ENCODE data around the gene DPYSL4.

The DPYSL4 gene

DNA sequence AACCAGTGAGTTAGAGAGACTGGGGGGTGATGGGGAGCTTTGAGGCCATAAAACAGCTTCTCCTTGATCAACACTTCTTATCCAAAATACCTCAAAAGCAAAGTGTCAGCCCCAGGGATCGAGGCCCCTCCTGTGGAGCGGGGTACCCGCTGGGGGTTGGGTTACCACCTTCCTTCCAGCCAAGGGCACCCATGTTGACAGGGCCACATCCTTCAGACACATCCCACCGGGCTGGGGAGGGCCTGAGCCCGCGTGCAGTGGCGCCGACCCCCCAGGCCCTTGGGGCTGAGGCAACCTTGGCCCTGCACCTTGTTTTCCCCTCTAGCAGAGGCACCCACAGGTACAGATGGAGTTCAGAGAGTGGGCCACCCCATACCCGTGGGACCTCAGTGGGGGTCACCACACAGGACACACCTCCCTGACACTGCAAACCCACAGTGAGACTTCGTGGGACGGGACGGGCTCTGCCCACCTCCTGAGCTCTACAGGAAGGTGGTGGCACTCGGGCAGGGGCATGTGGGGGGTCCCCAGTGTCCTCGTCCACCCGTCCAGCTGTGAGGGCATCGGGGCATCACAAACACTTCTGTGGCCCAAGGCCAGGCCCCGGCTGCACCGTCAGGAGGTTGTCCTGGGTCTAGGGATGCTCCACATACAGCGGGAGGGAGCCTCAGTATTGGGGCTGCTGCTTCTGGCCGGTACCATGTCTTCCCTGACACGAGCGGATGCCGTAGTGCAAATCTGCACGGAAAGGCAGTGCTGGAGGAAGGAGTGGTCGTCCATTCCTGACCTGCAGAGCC, 10.7 kb downstream of the DPYSL4 start:
- no peak for DNase-seq

DNA sequence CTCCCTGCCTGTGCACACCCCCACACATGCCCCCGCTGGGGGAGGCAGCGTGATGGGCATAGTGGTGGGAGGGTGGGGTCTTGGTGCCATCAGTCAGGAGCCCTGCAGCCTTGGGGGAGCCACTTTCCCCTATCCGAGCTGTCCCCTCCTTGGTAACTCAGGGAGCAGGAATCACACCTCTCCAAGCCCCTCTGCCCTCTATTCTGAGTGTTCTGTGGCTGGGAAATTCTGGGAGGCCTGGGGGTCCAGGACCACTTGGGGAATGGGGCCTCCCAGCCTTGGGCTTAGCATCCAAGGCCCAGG, 11.3 kb downstream of the DPYSL4 start:
- no peak for DNase-seq

DNA sequence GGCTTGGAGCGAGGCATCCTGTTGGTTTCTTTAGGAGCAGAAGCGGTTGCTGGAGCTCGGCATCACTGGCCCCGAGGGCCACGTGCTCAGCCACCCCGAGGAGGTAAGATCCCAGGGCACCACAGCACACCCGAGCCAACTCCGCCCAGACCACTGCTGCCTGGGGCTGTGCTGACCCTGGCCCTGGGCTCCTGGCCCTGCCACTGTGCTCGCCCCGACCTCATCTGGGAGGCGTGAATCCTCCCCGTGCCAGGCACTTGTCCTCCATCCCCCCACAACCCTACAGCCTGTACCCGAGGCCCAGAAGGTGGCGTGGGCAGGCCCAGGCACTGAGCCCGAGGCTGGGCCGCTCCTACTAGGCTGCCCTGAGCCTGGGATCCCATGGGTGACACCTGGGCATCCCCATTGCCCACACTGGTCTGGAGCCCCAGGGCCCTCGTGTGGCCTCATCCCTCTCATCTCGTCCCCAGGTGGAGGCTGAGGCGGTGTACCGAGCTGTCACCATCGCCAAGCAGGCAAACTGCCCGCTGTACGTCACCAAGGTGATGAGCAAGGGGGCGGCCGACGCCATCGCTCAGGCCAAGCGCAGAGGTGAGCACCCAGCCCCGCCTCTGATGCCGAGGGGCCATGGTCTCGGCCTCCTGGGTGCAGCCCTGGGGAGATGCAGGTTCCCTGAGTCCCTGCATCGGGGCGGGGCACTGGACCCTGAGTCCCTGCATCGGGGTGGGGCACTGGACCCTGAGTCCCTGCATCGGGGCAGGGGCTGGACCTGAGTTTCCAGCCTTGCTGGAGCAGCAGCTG, 11.8 kb downstream of the DPYSL4 start:
- DNase-seq: no peak

DNA sequence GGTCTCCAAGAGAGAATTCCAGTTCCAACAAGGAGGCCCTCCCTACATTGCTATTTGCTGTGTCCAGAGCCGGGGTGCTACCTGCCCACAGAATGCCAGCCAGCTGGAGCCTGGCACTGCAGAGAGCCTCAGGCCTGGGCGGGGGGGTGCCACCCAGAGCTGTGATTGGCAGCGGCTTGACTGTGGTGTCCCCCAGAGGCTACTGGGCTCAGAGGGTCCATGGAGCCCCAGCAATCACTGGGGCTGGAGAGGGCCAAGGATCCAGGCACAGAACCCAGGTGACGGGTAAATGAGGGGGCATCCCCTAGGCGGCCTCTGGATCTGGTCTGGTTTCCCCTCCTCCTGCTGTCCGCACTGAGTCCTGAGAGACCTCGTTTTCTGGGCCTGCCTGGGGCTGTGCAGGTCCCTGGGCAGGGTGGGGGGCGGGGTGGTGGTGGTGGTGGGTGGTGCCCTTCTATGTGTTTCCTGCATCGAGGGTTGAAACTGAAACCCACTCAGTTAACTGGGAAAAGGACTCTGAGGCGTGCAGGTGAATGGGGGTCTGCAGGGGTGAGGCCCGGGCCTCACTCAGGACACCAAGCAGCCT, 12.6 kb downstream of the DPYSL4 start:
- DNase-seq: no peak

DNA sequence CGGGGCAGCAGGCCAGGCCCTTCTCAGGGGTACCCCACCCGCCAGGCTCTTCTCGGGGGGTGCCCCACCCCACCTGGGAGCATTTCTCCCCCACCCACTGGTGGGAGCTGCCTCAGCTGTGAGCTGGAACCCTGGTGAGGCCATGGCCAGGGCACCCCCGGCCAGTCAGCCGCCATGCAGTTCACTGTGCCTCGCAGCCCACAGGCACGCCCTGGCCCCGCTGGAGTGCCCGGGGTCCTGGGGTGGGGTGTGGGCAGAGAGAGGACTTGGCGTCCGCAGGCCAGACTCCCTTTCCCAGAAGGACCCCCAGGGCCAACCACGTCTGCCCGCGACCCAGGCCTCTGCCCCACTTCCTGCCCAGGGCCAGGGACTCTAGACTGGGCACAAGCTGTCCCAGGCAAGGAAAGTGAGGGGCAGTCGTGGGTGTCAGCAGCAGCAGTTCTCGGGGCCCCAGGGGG, 13.1 kb downstream of the DPYSL4 start:
- DNase-seq: no peak

DNA sequence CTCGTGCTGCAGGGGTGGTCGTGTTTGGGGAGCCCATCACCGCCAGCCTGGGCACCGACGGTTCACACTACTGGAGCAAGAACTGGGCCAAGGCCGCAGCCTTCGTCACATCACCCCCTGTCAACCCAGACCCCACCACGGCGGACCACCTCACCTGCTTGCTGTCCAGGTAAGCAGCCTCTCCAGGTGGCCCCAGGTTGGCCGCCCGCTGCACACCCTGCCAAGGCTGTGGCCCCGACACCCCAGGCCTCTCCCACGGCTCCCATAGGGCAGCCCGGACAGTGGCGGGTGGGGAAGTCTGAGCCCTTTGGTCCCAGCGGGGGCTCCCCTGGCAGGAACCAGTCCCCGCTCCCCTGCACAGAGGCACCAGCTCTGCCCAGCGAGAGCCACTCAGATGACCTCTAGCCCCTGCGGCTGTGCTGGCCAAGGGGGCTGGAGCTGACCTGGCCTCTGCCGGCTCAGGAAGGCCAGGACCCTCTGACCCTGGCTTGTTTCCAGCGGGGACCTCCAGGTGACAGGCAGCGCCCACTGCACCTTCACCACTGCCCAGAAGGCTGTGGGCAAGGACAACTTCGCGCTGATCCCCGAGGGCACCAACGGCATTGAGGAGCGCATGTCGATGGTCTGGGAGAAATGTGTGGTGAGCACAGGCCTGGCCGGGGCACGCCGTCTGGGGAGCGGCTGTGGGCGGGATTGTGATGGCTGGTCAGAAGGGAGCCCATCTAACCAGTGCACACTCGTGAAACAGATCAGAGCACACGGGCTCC, 13.8 kb downstream of the DPYSL4 start:
- no peak for DNase-seq

DNA sequence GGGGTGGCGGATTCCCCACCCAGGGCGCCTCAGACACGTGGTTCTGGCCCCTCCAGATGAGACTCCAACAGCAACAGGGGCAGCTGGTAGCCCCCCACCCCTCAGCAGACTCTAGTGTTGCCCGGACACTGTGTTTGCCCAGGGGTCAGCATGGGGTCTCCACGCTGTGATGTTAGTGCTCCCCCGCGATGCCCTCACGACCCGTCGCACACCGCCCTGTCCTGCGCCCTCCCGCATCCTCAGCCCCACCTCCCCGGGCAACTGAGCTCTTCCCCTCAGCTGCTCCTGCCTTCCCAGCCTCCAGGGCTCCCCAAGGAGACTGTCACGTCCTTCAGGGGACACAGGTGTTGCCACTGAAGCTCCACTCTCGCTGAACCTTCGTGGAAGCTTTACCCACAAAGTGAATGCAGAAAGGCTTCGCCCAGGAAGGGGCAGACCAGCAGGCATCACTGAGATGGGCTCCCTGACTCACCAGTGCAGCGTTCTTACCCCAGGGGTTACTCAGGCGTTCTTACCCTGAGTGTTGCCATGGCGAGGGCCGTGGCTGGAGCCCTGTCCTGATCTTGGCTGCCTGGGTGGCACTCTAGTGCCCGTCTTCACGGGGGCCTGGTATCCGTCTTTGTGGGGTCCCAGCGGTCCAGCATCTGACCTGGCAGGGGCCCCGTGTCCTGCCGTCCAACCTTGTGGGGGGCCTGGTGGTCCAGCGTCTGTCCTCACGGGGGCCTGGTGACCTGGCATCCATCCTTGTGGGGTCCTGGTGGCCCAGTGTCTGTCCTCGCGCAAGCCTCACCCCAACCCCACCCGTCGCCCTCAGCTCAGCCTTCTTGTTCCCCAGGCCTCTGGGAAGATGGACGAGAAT, 14.6 kb downstream of the DPYSL4 start:
- DNase-seq: no peak

DNA sequence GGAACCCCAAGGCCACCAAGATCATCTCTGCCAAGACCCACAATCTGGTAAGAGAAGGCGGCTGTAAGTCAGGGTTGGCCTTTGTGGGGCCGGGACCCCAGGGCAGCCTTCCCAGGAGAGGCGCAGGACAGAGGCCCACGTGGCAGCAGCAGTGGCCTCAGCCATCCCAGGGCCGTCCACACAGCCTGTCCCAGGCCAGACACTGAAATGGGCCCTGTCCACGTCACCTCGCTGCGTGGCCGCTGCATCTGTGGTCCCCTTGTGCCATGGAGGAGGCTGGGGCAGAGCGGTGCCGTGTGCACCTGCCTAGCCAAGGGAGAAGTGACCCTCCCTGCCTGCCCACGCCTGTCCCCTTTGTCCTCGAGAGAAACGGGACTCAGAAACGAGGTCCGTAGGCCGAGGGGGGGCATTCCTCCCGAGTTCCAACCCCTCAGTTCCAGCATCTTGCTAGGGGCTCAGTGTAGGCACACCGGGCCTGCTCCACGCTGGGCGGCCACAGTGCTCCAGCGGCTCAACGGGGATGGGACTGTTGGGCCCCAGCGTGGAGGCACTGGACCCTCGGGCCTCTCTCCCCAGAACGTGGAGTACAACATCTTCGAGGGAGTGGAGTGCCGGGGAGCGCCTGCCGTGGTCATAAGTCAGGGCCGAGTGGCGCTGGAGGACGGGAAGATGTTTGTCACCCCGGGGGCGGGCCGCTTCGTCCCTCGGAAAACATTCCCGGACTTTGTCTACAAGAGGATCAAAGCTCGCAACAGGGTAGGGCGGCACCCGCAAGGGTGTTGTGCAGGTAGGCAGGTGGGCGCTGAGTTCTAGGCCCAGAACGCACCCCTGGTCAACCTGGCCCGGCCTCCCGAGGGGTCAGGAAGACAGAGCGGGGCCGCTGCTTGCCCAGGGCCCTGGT, 15.6 kb downstream of the DPYSL4 start:
- no peak for DNase-seq

DNA sequence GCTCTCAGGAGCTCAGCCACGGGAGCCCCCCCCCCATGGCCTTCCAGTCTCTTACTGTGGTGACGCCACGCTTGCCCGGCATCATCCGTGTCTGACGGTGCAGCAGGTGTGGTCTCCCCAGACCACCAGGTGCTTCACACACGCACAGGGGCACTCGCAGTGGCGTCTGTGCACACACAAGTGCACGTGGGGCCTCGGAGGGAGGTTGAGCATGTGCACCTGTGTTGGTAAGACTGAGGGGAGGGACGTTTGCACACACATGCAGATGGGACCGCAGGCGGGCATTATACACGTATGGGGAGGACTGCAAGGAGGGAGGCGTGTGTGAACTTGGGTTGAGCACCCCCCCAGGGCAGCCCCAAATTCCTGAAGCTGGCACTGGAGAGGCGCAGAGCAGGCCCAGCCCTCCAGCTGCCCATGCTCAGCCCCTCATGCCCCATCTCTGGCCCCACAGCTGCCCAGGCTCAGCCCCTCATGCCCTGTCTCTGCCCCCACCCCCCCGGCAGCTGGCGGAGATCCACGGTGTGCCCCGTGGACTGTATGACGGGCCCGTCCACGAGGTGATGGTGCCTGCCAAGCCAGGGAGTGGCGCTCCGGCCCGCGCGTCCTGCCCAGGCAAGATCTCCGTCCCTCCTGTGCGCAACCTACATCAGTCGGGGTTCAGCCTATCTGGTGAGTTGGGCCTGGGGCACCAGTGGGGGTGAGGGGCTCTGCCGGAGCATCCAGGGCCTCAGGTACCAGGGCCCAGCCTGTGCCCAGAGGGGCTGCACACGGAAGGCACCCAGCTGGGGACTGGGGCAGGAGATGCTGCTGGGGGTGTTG, 16.7 kb downstream of the DPYSL4 start:
- no peak for DNase-seq

DNA sequence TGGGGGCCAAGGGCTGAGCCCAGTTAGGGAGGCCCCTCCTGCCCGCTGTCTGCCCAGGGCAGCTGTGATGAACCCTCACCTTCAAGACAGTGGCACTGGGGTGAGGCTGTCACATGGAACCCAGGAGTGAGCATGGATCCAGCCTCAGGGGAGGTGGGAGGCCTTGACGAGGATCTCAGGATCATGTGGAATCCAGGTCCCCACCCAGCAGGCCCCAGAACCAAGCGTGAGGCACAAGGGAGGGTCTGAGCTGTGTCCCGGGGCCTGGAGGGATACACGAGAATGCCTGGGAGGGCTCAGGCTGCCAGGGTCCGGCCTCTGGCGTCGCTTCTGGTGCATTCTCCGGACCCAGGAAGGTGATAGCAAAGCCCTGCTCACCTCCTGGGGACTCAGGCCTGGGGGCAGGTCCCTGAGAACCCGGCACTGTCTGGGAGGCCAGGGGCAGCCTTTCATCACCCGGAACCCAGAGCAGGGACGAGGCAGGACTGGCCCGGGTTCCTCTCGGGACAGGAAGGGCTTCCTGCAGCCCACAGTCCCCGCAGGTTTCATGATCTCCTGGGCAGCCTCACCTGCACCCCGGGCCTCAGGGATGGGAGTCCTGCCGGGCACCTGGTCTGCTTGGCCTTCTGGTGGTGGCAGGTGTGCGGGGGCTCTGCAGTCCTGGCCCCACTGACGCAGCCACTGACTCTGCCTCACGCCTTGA, 17.5 kb downstream of the DPYSL4 start:
- DNase-seq: no peak

DNA sequence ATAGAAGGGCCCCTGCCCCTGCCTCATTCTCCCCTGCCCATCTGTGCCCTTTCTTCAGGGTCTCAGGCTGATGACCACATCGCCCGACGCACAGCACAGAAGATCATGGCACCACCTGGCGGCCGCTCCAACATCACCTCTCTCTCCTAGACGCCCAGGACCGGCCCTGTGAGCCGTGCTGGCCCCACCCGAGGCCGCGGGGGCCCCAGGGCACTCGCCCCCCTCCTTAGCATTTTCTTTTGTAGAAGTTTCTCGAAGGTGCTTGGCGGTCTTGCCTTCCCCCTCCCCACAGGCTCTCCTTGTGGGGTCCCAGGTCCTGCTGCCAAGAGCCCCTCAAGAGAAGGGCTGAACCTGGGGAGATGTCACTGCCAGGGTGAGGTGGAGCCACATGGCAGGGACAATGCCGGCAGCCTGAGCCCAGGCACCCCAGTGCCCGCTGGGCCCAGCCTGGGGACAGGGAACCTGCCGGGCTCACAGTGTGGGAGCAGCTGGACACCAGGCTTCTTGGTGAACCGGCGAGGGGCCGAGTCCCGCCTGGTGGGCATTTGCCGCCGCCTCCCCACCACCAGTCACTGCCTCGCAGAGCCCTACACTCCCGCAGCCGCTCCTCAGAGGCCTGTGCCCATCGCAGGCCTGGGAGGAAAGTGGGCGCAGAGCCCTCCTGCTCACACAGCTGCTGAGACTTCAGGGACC, 18.2 kb downstream of the DPYSL4 start:
- DNase-seq: no peak

DNA sequence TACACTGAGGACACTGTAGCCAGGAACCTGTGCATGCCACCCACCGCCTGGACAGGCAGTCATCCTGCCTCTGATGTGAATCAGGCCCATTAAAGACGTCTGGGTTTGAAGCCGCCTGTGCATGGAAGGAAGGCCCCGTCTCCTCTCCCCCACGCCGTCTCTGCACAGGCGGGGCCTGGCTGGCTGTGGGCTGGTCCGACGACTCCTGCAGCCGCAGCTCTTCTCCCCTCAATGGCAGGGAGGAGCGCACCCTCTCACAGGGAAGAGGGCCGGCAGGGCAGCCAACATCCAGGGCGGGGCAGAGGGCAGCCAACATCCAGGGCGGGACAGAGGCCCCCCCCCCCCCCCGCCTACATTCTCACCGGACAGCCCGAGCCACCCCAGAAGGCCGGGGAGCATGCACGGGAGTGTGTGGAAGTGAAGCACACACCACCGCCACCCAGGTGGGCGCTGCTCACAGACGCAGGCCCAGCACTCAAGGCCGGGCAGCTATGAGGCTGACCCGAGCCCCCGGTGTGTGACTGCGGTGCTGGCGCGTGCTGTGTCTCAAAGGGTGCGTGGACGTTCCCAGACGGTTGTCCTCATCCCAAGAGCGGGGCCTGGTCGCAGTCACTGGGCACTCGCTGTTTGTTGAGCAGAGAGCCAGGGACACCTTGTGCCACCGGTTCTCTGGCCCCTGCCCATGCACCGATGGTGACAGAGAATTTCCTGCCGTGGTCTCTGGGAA, 19.1 kb downstream of the DPYSL4 start:
- DNase-seq: no peak

DNA sequence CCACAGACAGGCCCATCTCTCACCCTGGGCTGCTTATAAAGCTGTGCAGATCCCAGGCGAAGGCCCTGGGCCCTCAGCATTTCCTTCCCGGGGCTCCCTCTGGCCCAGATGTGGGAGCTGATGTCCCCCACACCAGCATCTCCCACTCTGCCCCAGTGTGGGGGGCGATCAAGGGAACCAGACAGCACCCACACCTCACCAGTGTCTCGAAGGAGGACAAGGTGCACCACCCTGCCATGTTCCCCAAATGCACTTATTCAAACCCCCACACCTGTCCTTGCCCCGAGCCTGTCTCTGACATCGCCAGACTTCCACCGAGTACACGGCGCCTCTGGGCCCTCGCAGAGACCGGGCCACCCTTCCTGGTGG, 19.6 kb downstream of the DPYSL4 start:
- DNase-seq: no peak

DNA sequence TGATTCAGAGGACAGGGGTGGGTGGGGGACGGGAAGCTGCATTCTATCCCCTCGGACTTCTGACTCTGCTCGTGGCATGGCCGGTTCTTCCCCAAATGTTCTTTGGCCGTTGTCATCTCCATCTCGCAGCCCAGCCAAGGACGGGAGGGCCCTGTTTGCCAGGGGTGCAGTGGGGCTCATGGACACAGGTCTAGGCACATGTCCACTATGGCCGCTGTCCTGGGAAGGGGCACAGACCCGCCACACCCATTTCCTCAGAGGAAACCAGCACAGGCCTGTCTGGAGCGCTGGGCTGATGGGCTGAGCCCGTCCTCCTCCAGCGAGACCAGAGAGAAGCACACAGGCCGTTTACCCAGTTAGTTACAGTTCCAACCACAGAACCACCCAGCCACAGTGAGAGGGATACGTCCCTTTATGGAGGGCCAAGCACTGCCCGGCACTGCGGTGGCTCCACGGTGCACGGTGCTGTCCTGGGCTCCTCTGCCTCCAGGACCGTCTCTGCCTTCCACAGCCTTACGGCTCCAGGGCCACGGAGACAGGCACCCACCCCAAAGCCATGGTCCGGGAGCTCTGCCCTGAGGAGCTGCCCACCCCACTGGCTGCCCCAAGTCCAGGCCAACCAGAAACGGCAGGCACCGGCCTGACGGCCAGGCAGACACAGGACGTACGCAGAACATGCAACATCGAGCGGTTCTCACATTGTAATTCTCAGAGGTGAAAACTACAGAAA, 20.2 kb downstream of the DPYSL4 start:
- no peak for DNase-seq

DNA sequence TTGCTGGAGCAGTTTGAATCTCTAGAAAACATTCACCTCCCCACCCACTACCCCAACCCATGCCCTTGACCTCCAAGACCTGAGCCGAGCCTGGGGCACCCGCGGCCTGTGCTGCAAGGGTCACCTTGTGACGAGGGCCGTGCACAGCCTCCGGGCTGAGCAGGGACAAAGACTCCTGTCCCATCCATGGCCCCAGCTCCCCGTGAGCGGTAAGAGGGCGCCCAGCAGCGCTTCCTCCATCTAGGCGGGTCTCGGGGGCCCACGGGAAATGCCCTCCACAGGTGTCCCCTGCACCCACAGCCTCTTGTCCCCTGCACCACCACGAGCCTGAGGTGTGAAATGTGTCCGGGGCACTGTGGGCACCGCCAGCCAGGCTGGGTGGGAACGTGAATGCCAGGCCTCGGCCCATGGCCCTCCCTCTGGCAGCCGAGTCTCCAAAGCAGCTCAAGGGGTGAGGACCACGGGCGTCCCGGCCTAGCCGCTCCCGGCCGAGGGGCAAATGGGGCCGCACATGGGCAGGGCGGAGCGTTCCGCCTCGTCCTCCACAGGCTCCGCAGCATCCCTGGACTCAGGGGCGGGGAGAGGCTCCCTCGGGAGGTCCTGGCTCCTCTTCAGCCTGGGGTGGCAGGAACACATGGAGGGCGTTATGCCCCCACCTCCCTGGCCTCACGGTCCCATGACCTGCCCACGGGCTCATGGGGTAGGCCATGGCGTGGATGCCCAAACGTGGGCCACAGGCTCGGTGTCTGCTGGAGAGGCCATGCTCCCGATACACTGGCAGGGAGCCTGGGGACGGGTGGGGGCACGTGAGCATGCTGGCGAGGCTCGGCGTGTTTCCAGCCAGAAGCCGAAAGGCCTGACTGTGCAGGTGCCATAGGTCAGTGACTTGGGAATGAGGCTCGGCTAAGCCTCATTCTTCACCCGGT, 21.1 kb downstream of the DPYSL4 start:
- no peak for DNase-seq

DNA sequence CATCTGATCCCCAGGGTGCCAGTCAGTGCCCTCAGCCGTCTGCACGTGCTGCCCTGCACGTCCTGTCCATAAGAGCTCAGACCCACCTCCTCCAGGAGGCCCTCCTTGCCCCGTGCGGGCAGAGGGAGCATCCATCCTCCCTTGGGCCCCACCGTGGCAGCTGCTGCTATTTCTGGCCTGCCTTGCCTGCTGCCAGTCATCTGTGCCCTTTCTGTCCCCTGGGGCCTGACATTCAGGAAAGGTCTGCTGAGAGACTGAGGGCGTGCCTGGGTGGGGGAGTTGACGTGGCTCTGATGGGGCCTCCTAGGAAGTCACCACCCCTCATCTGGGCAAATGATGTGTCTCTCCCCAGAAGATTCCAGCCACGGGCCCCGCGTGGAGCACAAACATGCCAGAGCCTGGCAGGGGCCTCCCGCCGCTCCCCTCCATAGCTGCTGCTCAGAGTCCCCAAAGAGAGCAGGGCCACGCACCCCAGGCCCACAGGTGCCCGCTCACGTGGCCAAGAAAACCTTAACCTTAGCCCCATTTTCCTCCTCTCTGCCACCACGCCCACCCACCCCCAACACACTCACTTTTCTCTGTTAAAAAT, 21.8 kb downstream of the DPYSL4 start:
- DNase-seq: no peak

Measured in CD4-positive, alpha-beta T cell treated with Interferon gamma for 1 hour (primary cell).